Measurements from ENCODE around the gene CAD.

- TF ChIP-seq CTCF (conservative IDR thresholded peaks at IDR 0.05) (no peak), EZH2 (IDR thresholded peaks at IDR 0.05; ENCODE audit: low read depth) (no peak)
These were observed 5.1 kb upstream of the CAD start, which contains the start of the genes ATRAID and SLC5A6 for GRCh38 chr2:27211943-27212625.
